Limb (tissue), 2 donors: ENCODE data around the gene COQ3.

ENCODE experiments used
- DNase-seq, 2 donors: peaks; one replicate each; pipeline ENCODE4 v3.0.0-alpha.2; 2016; ENCODE audit errors: extremely low spot score in 2 of 2

The COQ3 gene

GRCh38 chr6:99334526-99335127, 59.4 kb downstream of the COQ3 start:
- DNase-seq: no peak

- DNase-seq: no peak
Measured at GRCh38 chr6:99333068-99333467, 60.9 kb downstream of the COQ3 start.

GRCh38 chr6:99331531-99331930, 62.5 kb downstream of the COQ3 start:
- DNase-seq: no peak

GRCh38 chr6:99330159-99330558, 63.8 kb downstream of the COQ3 start:
- DNase-seq: peak in 1 of 2 donors; percentile 36

GRCh38 chr6:99324996-99325395, 69.0 kb downstream of the COQ3 start:
- DNase-seq: no peak
